GM18873 (cell line): ENCODE measurements around the gene FASTK.

ENCODE experiments used
- ATAC-seq: cut with Tn5 transposase; IDR thresholded peaks from one replicate; pipeline ENCODE4 v1.9.1; 2021; ENCODE audit warnings: mild to moderate bottlenecking, moderate library complexity, moderate number of reproducible peaks; ENCODE audit not compliant: unreplicated experiment, low FRiP score

FASTK gene

GRCh38 chr7:151118108-151119054 is 37.8 kb upstream of the FASTK start:
- no peak for ATAC-seq

GRCh38 chr7:151117565-151117964 is 37.0 kb upstream of the FASTK start:
- ATAC-seq, result no peak

- ATAC-seq, result no peak
These were observed 36.2 kb upstream of the FASTK start for GRCh38 chr7:151116603-151117440.

GRCh38 chr7:151115836-151116418 is 35.3 kb upstream of the FASTK start:
- no peak for ATAC-seq

GRCh38 chr7:151115121-151115835 is 34.7 kb upstream of the FASTK start:
- no peak for ATAC-seq

- no peak for ATAC-seq
These were observed 33.8 kb upstream of the FASTK start for GRCh38 chr7:151114151-151115090.

GRCh38 chr7:151113344-151114150 is 32.9 kb upstream of the FASTK start:
- ATAC-seq, result no peak

GRCh38 chr7:151110941-151111645 is 30.5 kb upstream of the FASTK start:
- ATAC-seq, result no peak

GRCh38 chr7:151110236-151110940 is 29.8 kb upstream of the FASTK start:
- no peak for ATAC-seq

- no peak for ATAC-seq
These were observed 28.8 kb upstream of the FASTK start for GRCh38 chr7:151109094-151110048.

GRCh38 chr7:151107882-151108281 is 27.3 kb upstream of the FASTK start:
- no peak for ATAC-seq

- no peak for ATAC-seq
These were observed 24.0 kb upstream of the FASTK start for GRCh38 chr7:151104411-151105235.

GRCh38 chr7:151103973-151104372 is 23.4 kb upstream of the FASTK start:
- no peak for ATAC-seq

GRCh38 chr7:151102991-151103390 is 22.4 kb upstream of the FASTK start:
- ATAC-seq, result no peak
